Thyroid gland (tissue), 4 donors: ENCODE data around the gene SAMD3.
"Not testable (repeated sequence)": the region's sequence is repeated elsewhere in the genome, so short reads cannot be mapped to it uniquely, and the experiment has no call there.

Source experiments
- POLR2A ChIP-seq, 2 donors: fragments of 450-650 bp; IDR thresholded peaks; one replicate each; pipeline ENCODE4 v1.6.1; 2017; ENCODE audit warnings: antibody characterized with exemption in 2 of 2, mild to moderate bottlenecking in 2 of 2, moderate library complexity in 1 of 2
- TF ChIP-seq, protein P1 (sequence below), 6 experiments: fragments of 200-600 bp in 3 of 6; fragments of 450-650 bp in 3 of 6; sonication (generic) in 3 of 6; IDR thresholded peaks; one replicate each; pipeline ENCODE4 v1.5.1; 2016 to 2019; ENCODE audit warnings: antibody characterized with exemption in 6 of 6, mild to moderate bottlenecking in 2 of 6, inconsistent platforms in 1 of 6, moderate library complexity in 1 of 6

GRCh38 chr6:130117187-130117701 lies 105.5 kb downstream of the SAMD3 start:
- TF ChIP-seq, protein P1, sequence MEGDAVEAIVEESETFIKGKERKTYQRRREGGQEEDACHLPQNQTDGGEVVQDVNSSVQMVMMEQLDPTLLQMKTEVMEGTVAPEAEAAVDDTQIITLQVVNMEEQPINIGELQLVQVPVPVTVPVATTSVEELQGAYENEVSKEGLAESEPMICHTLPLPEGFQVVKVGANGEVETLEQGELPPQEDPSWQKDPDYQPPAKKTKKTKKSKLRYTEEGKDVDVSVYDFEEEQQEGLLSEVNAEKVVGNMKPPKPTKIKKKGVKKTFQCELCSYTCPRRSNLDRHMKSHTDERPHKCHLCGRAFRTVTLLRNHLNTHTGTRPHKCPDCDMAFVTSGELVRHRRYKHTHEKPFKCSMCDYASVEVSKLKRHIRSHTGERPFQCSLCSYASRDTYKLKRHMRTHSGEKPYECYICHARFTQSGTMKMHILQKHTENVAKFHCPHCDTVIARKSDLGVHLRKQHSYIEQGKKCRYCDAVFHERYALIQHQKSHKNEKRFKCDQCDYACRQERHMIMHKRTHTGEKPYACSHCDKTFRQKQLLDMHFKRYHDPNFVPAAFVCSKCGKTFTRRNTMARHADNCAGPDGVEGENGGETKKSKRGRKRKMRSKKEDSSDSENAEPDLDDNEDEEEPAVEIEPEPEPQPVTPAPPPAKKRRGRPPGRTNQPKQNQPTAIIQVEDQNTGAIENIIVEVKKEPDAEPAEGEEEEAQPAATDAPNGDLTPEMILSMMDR (IDR thresholded peaks at IDR 0.05) = not testable (repeated sequence)
- not testable (repeated sequence) for TF ChIP-seq POLR2A (IDR thresholded peaks at IDR 0.05)
